DMS79 treated with DMSO at 0.1 percent for 48 hours (cell line): ENCODE data around the gene DDIAS.
"Not testable (repeated sequence)": the region's sequence is repeated elsewhere in the genome, so short reads cannot be mapped to it uniquely, and the experiment has no call there.

Experiments
- DNase-seq: peaks from one replicate; lab custom pipeline; 2025; lab: John Stamatoyannopoulos, UW

Gene DDIAS

GRCh38 chr11:82889133-82890001 lies 12.2 kb upstream of the DDIAS start:
- DNase-seq = no peak

- DNase-seq = no peak
Measured at GRCh38 chr11:82890002-82890341, 11.6 kb upstream of the DDIAS start.

DNA sequence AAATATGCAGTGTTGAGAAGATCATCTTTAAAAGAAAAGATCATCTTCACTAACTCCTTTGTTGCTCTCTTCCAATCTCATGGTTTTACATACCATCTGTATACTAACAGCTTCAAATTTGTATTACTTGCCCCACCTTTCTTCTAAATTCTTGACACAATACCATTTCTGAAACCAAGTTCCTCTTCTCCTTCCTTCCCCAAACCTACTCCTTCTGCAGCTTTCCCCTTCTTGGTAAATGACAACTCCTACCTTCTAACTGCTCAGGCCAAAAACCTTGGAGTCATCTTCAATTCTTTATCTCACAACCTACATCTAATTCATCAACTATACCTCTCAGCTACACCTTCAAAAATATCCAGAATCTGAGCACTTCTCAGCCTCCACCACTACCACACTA lies 10.6 kb upstream of the DDIAS start:
- DNase-seq = no peak

DNA sequence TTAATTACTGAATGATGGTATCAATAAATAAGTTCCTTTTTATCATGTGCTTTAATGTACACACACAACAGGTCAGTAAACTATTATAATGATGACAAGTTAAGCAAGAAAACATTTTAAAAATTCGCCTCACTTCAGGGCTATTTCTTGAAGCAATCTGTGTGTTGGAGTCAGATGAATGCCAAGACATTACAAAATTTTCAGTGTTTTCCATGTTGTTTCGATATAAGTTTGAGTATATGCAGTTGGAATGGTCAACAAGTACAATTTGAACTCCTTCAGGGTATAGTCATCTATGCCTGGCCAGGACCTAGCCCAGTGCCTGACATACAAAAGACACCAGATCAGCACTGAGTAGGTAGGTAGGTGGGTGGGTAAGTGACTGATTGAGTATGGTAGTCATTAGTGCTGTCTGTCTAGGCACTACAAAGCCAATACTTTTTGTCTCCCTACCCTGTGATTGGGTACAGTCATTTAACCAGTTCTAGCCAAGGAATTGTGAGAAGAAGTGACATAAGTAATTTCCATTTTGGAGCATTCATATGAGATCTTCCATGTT lies 8.8 kb upstream of the DDIAS start:
- DNase-seq = no peak

DNA sequence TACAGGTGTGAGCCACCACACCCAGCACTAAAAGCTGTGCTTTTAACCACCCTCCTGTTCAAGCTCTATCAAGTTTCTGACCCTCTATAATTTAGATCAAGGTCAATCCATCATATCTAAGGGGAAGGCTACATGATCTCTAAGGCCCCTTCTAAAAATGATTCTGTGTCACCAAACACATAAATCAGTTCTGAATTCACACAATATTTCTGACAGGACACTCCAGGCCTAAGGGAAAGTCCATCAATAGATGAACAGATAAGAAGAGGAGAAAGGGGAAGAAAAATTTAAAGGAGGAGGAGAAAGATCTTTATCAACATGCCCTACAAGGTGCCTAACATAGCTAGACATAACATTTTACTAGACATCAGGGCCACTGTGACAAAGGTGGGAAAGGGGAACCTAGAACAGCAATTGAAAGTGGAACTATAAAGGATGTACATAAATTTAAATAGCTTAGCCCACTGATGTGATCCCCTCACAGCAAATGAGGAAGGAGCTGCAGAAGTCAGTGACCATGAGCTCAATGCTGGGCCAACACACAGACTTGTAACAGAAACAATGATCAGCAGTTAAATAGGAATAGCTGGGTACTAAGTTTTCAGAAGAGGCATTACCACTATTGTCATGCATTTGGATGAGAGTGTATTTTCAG lies 6.0 kb upstream of the DDIAS start:
- no peak for DNase-seq

DNA sequence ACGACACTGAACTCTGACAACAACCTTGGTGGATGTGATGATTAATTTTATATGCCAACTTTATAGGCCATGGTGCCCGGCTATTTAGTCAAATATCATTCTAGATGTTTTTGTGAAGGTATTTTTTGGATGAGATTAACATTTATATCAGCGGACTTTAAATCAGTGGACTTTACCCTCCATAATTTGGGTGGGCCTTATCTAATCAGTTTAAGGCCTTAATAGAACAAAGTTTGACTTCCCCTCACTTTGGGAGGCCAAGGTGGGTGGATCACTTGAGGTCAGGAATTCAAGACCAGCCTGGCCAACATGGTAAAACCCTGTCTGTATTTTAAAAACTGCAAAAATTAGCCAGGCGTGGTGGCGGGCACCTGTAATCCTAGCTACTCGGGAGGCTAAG lies 5.4 kb upstream of the DDIAS start:
- no peak for DNase-seq

DNA sequence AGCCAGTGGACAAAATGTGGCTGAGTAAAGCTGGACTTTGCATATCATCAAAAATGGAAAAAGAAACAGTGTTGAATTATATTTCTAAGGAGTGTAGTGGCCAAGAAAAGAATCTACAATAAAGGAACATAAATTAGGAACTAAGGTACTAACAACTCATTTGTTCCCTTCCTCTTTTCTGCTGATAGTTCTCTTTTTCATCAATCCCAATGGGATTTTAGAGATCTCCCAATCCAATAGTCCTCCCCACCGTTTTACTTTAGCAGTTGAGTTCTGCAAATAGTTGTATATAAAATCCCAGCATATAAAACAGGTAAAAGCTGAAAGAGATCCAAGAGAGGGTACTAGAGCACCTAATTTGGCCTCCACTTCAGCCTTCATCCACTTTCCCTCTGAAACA lies 3.3 kb upstream of the DDIAS start:
- DNase-seq = no peak

GRCh38 chr11:82899186-82899820 lies 2.2 kb upstream of the DDIAS start:
- peak; percentile 42 for DNase-seq

DNA sequence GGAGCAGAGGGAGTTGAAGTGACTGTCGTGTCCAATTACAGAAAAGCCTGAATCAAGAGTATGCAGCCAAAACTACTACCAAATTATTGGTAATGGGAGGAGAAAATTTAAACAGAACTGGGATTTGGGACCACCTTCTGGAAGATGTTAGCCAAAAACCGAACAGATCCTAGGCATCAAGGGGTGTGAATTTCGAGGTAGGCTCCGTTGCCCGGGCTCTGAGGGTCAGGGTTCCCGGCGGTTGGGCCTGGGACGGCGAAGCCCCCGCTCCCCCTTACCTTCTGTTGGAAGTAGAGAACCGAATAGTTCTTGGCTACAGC lies 1.6 kb upstream of the DDIAS start:
- peak; percentile 41 for DNase-seq

DNA sequence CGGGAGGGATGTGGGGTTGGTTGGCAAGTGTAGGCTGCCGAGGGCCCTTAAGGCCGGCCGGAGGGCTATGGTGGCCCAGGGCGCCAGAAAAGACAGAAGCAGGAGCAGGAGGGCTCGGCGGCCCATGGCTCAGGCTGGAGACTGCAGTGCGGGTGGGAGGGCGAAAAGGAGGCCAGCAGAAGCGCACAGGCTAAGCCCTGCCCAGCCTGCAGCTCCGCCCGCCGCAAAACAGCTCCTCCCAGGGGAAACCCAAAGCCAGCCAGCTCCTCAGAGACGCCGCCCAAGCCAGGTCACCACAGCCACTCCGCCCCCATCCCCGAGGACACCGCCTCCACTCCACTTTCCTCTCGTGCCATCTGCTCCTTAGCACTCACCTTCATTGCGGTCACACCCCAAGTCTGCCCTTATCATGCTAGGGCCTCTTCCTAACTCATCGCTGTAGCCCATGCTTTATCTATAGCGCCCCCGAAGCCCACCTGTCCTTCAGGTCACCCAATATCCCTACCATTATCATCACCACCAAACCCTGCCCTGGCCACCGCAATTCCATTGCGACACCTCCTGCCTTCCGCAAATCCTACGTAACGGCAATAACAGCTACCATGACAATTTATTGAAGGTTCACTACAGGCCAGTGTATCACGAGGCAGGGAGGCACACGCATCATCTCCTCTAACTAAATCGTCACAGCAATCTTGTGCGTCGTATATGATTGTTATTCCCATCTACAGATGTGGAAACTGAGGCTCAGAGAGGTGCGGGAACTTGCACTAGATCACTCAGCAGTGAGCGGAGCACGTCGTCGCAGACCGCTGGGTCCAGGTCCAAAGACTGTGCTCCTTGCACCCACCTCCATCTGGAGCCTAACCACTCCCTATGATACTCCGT lies 1.0 kb upstream of the DDIAS start, which contains the start of gene PRCP:
Gene PRCP, minus strand, starts transcription at position 154 of the 888 bp plus-strand sequence. Its CDS starts 28 bp downstream, at position 126.
- peak; percentile 97 for DNase-seq

- peak; percentile 44 for DNase-seq
Measured at GRCh38 chr11:82901922-82902485, 468 bp downstream of the DDIAS start.

GRCh38 chr11:82902880-82903279 lies 1.3 kb downstream of the DDIAS start:
- DNase-seq = no peak

GRCh38 chr11:82903843-82904586 lies 2.5 kb downstream of the DDIAS start:
- no peak for DNase-seq

DNA sequence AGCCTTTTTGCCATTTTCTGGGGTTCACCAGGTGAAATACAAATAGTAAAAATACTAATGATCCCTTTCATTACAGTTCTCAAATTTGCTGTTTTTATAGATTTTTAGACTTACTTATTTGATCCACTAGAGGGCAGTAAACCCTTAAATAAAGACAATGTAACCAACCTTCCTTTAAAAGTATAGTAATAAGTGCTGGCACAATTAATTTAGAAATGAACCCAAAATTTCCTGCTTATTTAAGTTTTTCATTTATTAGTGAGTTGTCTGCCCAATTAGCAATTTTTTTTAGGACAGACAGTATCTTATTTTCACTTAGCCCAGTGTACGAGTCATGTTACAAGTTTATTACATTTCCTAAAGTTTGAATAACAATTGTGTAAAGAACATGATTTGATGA lies 4.7 kb downstream of the DDIAS start:
- peak; percentile 60 for DNase-seq

GRCh38 chr11:82906931-82907330 lies 5.4 kb downstream of the DDIAS start:
- no peak for DNase-seq

- DNase-seq = no peak
Measured at GRCh38 chr11:82907371-82907770, 5.8 kb downstream of the DDIAS start.

DNA sequence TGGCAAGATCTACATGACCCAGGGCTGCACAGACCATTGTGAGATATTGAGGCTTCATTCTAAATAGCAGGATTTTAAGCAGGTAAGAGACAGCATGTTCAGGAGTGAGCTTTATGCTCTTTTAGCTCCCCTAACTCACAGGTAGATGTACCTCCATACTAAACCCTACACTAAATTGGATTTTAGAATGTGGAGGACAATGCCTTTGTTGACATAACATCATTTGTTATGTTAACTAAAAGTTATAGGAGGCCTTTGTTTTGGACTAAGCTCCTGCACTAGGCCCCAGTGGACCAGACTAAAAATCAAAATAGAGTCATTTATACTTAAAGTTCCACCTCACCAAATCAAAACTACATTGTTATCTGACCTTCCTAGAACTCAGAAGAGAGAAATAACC lies 6.8 kb downstream of the DDIAS start:
- DNase-seq = no peak

DNA sequence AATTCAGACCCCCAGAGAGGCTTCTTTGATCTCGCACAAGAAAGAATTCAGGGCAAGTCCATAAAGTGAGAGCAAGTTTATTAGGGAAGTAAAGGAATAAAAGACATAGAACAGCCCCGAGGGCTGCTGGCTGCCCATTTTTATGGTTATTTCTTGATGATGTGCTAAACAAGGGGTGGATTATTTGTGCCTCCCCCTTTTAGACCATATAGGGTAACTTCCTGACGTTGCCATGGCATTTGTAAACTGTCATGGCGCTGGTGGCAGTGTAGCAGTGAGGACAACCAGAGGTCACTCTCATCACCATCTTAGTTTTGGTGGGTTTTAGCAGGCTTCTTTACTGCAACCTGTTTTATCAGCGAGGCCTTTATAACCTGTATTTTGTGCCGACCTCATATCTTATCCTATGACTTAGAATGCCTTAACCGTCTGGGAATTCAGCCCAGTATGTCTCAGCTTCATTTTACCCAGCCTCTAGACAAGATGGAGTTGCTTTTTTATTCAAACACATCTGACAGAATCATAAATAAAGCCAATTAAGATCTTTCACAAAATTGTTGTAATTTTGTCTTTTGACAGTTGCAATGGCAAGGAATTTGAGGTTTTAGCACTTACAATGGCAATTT lies 7.6 kb downstream of the DDIAS start:
- DNase-seq = no peak

GRCh38 chr11:82919786-82920185 lies 18.2 kb downstream of the DDIAS start:
- not testable (repeated sequence) for DNase-seq

DNA sequence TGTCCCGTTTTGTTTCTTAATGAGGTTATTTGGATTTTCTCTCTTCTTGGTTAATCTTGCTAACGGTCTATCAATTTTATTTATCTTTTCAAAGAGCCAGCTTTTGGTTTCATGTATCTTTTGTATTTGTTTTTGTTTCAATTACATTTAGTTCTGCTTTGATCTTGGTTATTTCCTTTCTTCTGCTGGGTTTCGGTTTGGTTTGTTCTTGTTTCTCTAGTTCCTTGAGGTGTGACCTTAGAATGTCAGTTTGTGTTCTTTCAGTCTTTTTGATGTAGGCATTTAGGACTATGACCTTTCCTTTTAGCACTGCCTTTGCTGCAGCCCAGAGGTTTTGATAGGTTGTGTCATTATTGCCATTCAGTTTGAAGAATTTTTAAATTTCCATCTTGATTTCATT lies 18.7 kb downstream of the DDIAS start:
- DNase-seq = not testable (repeated sequence)
